K562 (cell line): ENCODE data around the gene TNC. TPM values are rescaled to one million over a fixed set of nuclear protein-coding genes. Genes with fewer than 3 reads are reported as not detected.

Source experiments
- ATAC-seq: fragments of 200-7000 bp; cut with Tn5 transposase; 3 replicates; pipeline ENCODE4 v1.9.1; 2020; ENCODE audit warnings: moderate library complexity
- BruUV-seq: library from RNA; stranded (reverse); fragments of 400-500 nt; replicated peaks from 2 replicates; lab custom pipeline; 2021; lab: Mats Ljungman, UMichigan
- CTCF ChIA-PET: fragments of 300-600 bp; formaldehyde crosslinking; extraction: SDS; loops from one replicate; lab custom pipeline; 2021; ENCODE audit warnings: low intra/inter-chr PET ratio; lab: Yijun Ruan, JAX
- POLR2A ChIA-PET: fragments of 300-600, 350-650 bp; sonication (Branson Sonifier 250); formaldehyde crosslinking; extraction: SDS; loops from one replicate; lab custom pipeline; 2021; ENCODE audit warnings: antibody characterized with exemption, inconsistent platforms; lab: Yijun Ruan, JAX
- DNase-seq, 4 experiments: peaks; one replicate each; pipeline versions ENCODE4 v3.0.0 to v3.0.0-alpha.2; 2011 to 2018; ENCODE audit warnings: low spot score in 3 of 4, mixed read lengths in 3 of 4; ENCODE audit errors: extremely low read depth in 1 of 4
- FAIRE-seq: peaks from 2 replicates; lab custom pipeline; 2011; peaks lifted over from hg19 to GRCh38; lab: Jason Lieb, UNC
- H2AFZ ChIP-seq: 2 replicates; pipeline ENCODE4 v1.6.0; 2011; ENCODE audit warnings: low read depth, low read length, control low read depth, inconsistent platforms
- H3K27ac ChIP-seq: fragments of 200-600 bp; 3 replicates; pipeline ENCODE4 v1.8.0; 2011; ENCODE audit warnings: low read depth, mild to moderate bottlenecking, control low read depth, inconsistent platforms, low read length, moderate library complexity, mixed read lengths; ENCODE audit errors: extremely low read depth
- H3K27me3 ChIP-seq, 2 experiments: fragments of 300-600 bp in 1 of 2; 2 replicates in 1 of 2; 3 replicates in 1 of 2; pipeline versions ENCODE4 v1.6.0 to v1.8.0; 2011; ENCODE audit warnings: inconsistent platforms in 2 of 2, low read length in 2 of 2, mild to moderate bottlenecking in 1 of 2, mixed read lengths in 1 of 2, moderate library complexity in 1 of 2; ENCODE audit not compliant: control insufficient read depth in 2 of 2, insufficient read depth in 2 of 2
- H3K36me3 ChIP-seq: fragments of 300-600 bp; 3 replicates; pipeline ENCODE4 v1.8.0; 2011; ENCODE audit warnings: mild to moderate bottlenecking, low read length, inconsistent platforms; ENCODE audit not compliant: control insufficient read depth, insufficient read depth
- H3K4me1 ChIP-seq, 2 experiments: fragments of 200-600 bp in 1 of 2; replicated peaks in 1 of 2; 2 replicates in 1 of 2; 3 replicates in 1 of 2; pipeline versions ENCODE4 v1.5.1 to v1.8.0; 2011; ENCODE audit warnings: inconsistent platforms in 2 of 2, low read length in 2 of 2, mild to moderate bottlenecking in 1 of 2, mixed read lengths in 1 of 2, moderate library complexity in 1 of 2; ENCODE audit not compliant: control insufficient read depth in 2 of 2, insufficient read depth in 2 of 2
- H3K4me2 ChIP-seq: 2 replicates; pipeline ENCODE4 v1.6.1; 2011; ENCODE audit warnings: low read length, control low read depth, inconsistent platforms, mixed read lengths; ENCODE audit not compliant: insufficient read depth
- H3K4me3 ChIP-seq: fragments of 200-600 bp; sonication (generic), shearing (Covaris generic); 2 replicates; pipeline ENCODE4 v1.5.1; 2016; ENCODE audit warnings: control low read depth, inconsistent platforms
- H3K79me2 ChIP-seq: fragments of 200-600 bp; 3 replicates; pipeline ENCODE4 v1.8.0; 2011; ENCODE audit warnings: low read length, inconsistent platforms; ENCODE audit not compliant: control insufficient read depth, insufficient read depth
- H3K9ac ChIP-seq, 2 experiments: 2 replicates each; pipeline versions ENCODE4 v1.6.0 to v1.6.1; 2011; ENCODE audit warnings: low read depth in 2 of 2, low read length in 2 of 2, control low read depth in 1 of 2, inconsistent platforms in 1 of 2, mild to moderate bottlenecking in 1 of 2, mixed read lengths in 1 of 2; ENCODE audit not compliant: insufficient read depth in 1 of 2
- H3K9me1 ChIP-seq: one replicate; pipeline ENCODE4 v1.6.0; 2011; ENCODE audit warnings: inconsistent platforms, mild to moderate bottlenecking, low read length, moderate library complexity; ENCODE audit not compliant: control insufficient read depth, insufficient read depth
- H3K9me3 ChIP-seq: replicated peaks from 2 replicates; pipeline ENCODE4 v1.5.1; 2011; ENCODE audit warnings: low read depth, low read length, inconsistent platforms; ENCODE audit not compliant: control insufficient read depth, insufficient read depth
- H4K20me1 ChIP-seq: replicated peaks from 2 replicates; pipeline ENCODE4 v1.6.1; 2011; ENCODE audit warnings: low read length, inconsistent platforms, mixed read lengths; ENCODE audit not compliant: control insufficient read depth, insufficient read depth
- KLF6 ChIP-seq: fragments of 250-450 bp; sonication (Bioruptor Pico); IDR thresholded peaks from 2 replicates; pipeline ENCODE4 v1.4.0; 2020; ENCODE audit warnings: mild to moderate bottlenecking, moderate library complexity, borderline replicate concordance
- MXD1 ChIP-seq: fragments of 250-450 bp; sonication (Bioruptor Pico); IDR thresholded peaks from 2 replicates; pipeline ENCODE4 v1.8.0; 2021; ENCODE audit warnings: borderline replicate concordance, mild to moderate bottlenecking, moderate library complexity; ENCODE audit not compliant: poor library complexity, severe bottlenecking
- NFXL1 ChIP-seq: fragments of 450-650 bp; formaldehyde crosslinking; IDR thresholded peaks from 2 replicates; pipeline ENCODE4 v1.4.0; 2021; ENCODE audit warnings: mild to moderate bottlenecking
- RBM34 ChIP-seq: fragments of 200-400 bp; formaldehyde crosslinking; IDR thresholded peaks from 2 replicates; pipeline ENCODE4 v1.6.1; 2018; ENCODE audit warnings: low read length, borderline replicate concordance; ENCODE audit not compliant: insufficient read depth
- ZNF174 ChIP-seq: fragments of 250-450 bp; sonication (Bioruptor Pico); IDR thresholded peaks from 2 replicates; pipeline ENCODE4 v1.4.0; 2020; ENCODE audit warnings: mild to moderate bottlenecking
- whole genome bisulfite sequencing: fragments of 100-300 bp; shearing (Covaris generic); methylation state at CpG from one replicate; pipeline ENCODE4 v1.1.6; 2016; ENCODE audit warnings: low coverage, mixed read lengths; ENCODE audit not compliant: insufficient coverage; ENCODE audit errors: missing lambda C conversion rate; 5-methylcytosine and 5-hydroxymethylcytosine counted together
- in situ Hi-C: fragments of 300-500 bp; cut with MboI; formaldehyde crosslinking; loops from 4 replicates; pipeline ENCODE4 v1.15.0; 2018; ENCODE audit warnings: inconsistent platforms, mixed read lengths
- intact Hi-C: fragments of 100-400 bp; cut with micrococcal nuclease; formaldehyde crosslinking; loops from 2 replicates; pipeline ENCODE4 v1.14.2; 2022
- polyA plus RNA-seq, 8 experiments: library from polyadenylated mRNA; depleted of rRNA in 4 of 8; stranded (reverse) in 5 of 8; unstranded in 3 of 8; fragments of >200 nt; fragmentation: Nextera tagmentation in 2 of 8; fragmentation: Illumina TruSeq in 1 of 8; extraction: Ambion mirVana in 2 of 8; extraction: Trizol in 1 of 8; gene quantifications; 2 replicates each; pipeline versions ENCODE4 v1.2.1 to v1.2.3, GENCODE V29; 2011 to 2014; ENCODE audit warnings: inconsistent platforms in 1 of 8, missing spikeins in 1 of 8
- total RNA-seq, 7 experiments: library from RNA; depleted of rRNA in 6 of 7; stranded (reverse); fragments of >200 nt in 6 of 7; fragmentation: Illumina TruSeq in 2 of 7; extraction: Trizol in 2 of 7; gene quantifications; 2 replicates each; pipeline versions ENCODE4 v1.2.1 to v1.2.3, GENCODE V29; 2011 to 2021; ENCODE audit warnings: low replicate concordance in 1 of 7

TNC gene
- total and polyA plus RNA-seq, 9 of the 15 experiments (the other 6 are each of a cell fraction or from before 2014, with no cell fraction given): under 0.01 to 0.29 TPM; not detected in 7

GRCh38 chr9:114988962-114989599, 128.9 kb downstream of the TNC start:
- Histone ChIP-seq H3K9me1 (no peaks in the 10 kb centered on the region), H3K9me3 (no peaks in the 10 kb centered on the region), H3K4me3 (no peak overlapping the region), H3K79me2 (no peaks in the 10 kb centered on the region), H3K36me3 (no peaks in the 10 kb centered on the region), H4K20me1 (no peaks in the 10 kb centered on the region), H3K4me2 (no peak overlapping the region), H3K9ac (no peak overlapping the region), H2AFZ (no peak overlapping the region), H3K4me1 (no peaks in the 10 kb centered on the region), H3K27ac (no peak overlapping the region), H3K27me3 (no peaks in the 10 kb centered on the region)
- POLR2A ChIA-PET: interaction anchor here (1.0 kb wide), 1 partner anchor 8 kb away, joined by 4 read pairs; no protein-coding TSS in a partner anchor
- no TSS peak for BruUV-seq
- ATAC-seq (no peak), FAIRE-seq (no peak), DNase-seq (no peak)
- intact Hi-C loops (no loop called here), in situ Hi-C loops (no loop called here)
- CTCF ChIA-PET: interaction anchor here (0.6 kb wide), 1 partner anchor 19 kb away, joined by 3 read pairs; no protein-coding TSS in a partner anchor
- WGBS: 0% methylated on average over 8 of the region's 8 CpGs
- TF ChIP-seq KLF6 (CRISPR knock-in tag) (no peak), ZNF174 (CRISPR knock-in tag) (no peak), NFXL1 (CRISPR knock-in tag) (no peak), RBM34 (no peak), MXD1 (CRISPR knock-in tag) (no peak)
